Caco-2 (cell line): ENCODE measurements around the gene CAPZA2. TPM values are rescaled to one million over a fixed set of nuclear protein-coding genes. Genes with fewer than 3 reads are reported as not detected.
"Not testable (repeated sequence)": the region's sequence is repeated elsewhere in the genome, so short reads cannot be mapped to it uniquely, and the experiment has no call there.

Experiments used
- BruUV-seq: library from RNA; stranded (reverse); fragments of 400-500 nt; replicated peaks from 2 replicates; lab custom pipeline; 2021; lab: Mats Ljungman, UMichigan
- CTCF ChIA-PET: fragments of 300-600 bp; sonication (Branson Sonifier 250); formaldehyde crosslinking; loops from one replicate; lab custom pipeline; 2022; ENCODE audit warnings: antibody characterized with exemption; lab: Charles Lee
- POLR2A ChIA-PET: fragments of 300-600 bp; sonication (Branson Sonifier 250); formaldehyde crosslinking; loops from one replicate; lab custom pipeline; 2022; ENCODE audit warnings: antibody characterized with exemption; lab: Charles Lee
- DNase-seq, 2 experiments: peaks; one replicate each; pipeline versions ENCODE4 v3.0.0 to v3.0.0-alpha.2; 2020 to 2022
- H3K27me3 ChIP-seq: replicated peaks from 2 replicates; pipeline ENCODE4 v1.6.0; 2011; ENCODE audit warnings: low read length; ENCODE audit not compliant: control insufficient read depth, insufficient read depth
- H3K36me3 ChIP-seq: 2 replicates; pipeline ENCODE4 v1.5.1; 2011; ENCODE audit warnings: low read length; ENCODE audit not compliant: control insufficient read depth, insufficient read depth
- H3K4me1 ChIP-seq: fragments of 250-450 bp; sonication (Bioruptor Pico); 2 replicates; pipeline ENCODE4 v1.5.1; 2020; ENCODE audit warnings: mild to moderate bottlenecking
- H3K4me3 ChIP-seq: 2 replicates; pipeline ENCODE4 v1.5.1; 2011; ENCODE audit warnings: low read depth, mild to moderate bottlenecking, control low read depth, low read length
- H3K9me3 ChIP-seq: fragments of 250-450 bp; sonication (Bioruptor Pico); 2 replicates; pipeline ENCODE4 v1.5.1; 2020; ENCODE audit warnings: mild to moderate bottlenecking, moderate library complexity
- H3K27ac Mint-ChIP-seq: one replicate; pipeline ENCODE4 v1.8.0; 2022; ENCODE audit warnings: mixed read lengths; ENCODE audit not compliant: unreplicated experiment
- H3K27me3 Mint-ChIP-seq: one replicate; pipeline ENCODE4 v1.8.0; 2022; ENCODE audit warnings: mixed read lengths; ENCODE audit not compliant: insufficient read depth, unreplicated experiment
- H3K36me3 Mint-ChIP-seq: one replicate; pipeline ENCODE4 v1.8.0; 2022; ENCODE audit warnings: mild to moderate bottlenecking, mixed read lengths; ENCODE audit not compliant: insufficient read depth, unreplicated experiment
- H3K4me1 Mint-ChIP-seq: one replicate; pipeline ENCODE4 v1.8.0; 2022; ENCODE audit warnings: low read depth, mixed read lengths; ENCODE audit not compliant: unreplicated experiment
- H3K4me3 Mint-ChIP-seq: one replicate; pipeline ENCODE4 v1.8.0; 2022; ENCODE audit warnings: mild to moderate bottlenecking, moderate library complexity, mixed read lengths; ENCODE audit not compliant: unreplicated experiment
- H3K9me3 Mint-ChIP-seq: one replicate; pipeline ENCODE4 v1.8.0; 2022; ENCODE audit warnings: mixed read lengths; ENCODE audit not compliant: unreplicated experiment
- intact Hi-C: fragments of 100-400 bp; cut with micrococcal nuclease; formaldehyde crosslinking; loops from one replicate; pipeline ENCODE4 v1.10.0; 2022; ENCODE audit not compliant: unreplicated experiment
- total RNA-seq: library from RNA; stranded (reverse); gene quantifications from 2 replicates; pipeline ENCODE4 v1.2.3, GENCODE V29; 2022
- TF ChIP-seq, protein P1 (sequence below), 2 experiments: fragments of 200-600 bp in 1 of 2; IDR thresholded peaks; 1 replicate in 1 of 2; 2 replicates in 1 of 2; pipeline versions ENCODE4 v1.5.1 to v1.8.0; 2011 to 2022; ENCODE audit warnings: antibody characterized with exemption in 1 of 2, control low read depth in 1 of 2, inconsistent platforms in 1 of 2, low read depth in 1 of 2, low read length in 1 of 2, mild to moderate bottlenecking in 1 of 2, moderate library complexity in 1 of 2; ENCODE audit not compliant: insufficient read depth in 1 of 2, severe bottlenecking in 1 of 2, unreplicated experiment in 1 of 2

Gene CAPZA2
- total RNA-seq, 1 experiment from 2014 or later: 271 TPM

- Mint-ChIP-seq H3K27ac (no peak overlapping the region), H3K4me3 (no peak overlapping the region), H3K9me3 (no peaks in the 10 kb centered on the region), H3K36me3 (peaks cover 6% of the 10 kb centered on the region), H3K27me3 (no peaks in the 10 kb centered on the region), H3K4me1 (peaks cover 12% of the 10 kb centered on the region)
- H3K27me3 ChIP-seq: no peaks in the 10 kb centered on the region
- TF ChIP-seq, protein P1, sequence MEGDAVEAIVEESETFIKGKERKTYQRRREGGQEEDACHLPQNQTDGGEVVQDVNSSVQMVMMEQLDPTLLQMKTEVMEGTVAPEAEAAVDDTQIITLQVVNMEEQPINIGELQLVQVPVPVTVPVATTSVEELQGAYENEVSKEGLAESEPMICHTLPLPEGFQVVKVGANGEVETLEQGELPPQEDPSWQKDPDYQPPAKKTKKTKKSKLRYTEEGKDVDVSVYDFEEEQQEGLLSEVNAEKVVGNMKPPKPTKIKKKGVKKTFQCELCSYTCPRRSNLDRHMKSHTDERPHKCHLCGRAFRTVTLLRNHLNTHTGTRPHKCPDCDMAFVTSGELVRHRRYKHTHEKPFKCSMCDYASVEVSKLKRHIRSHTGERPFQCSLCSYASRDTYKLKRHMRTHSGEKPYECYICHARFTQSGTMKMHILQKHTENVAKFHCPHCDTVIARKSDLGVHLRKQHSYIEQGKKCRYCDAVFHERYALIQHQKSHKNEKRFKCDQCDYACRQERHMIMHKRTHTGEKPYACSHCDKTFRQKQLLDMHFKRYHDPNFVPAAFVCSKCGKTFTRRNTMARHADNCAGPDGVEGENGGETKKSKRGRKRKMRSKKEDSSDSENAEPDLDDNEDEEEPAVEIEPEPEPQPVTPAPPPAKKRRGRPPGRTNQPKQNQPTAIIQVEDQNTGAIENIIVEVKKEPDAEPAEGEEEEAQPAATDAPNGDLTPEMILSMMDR (IDR thresholded peaks at IDR 0.05; ENCODE audit: insufficient read depth in 1 of 2, low read depth in 1 of 2, low read length in 1 of 2, severe bottlenecking in 1 of 2, unreplicated experiment in 1 of 2): no peak
- no TSS peak for BruUV-seq
- H3K36me3 ChIP-seq: no peaks in the 10 kb centered on the region
- ChIA-PET CTCF (no interaction called here), POLR2A (no interaction called here)
- intact Hi-C loops: no loop called here
- no peaks in the 10 kb centered on the region for H3K9me3 ChIP-seq
- no peak overlapping the region for H3K4me3 ChIP-seq
- DNase-seq: no peak
- H3K4me1 ChIP-seq: peaks cover 27% of the 10 kb centered on the region
These were observed 47.3 kb upstream of the CAPZA2 start for GRCh38 chr7:116815041-116815440.

- DNase-seq: no peak
- POLR2A ChIA-PET: no interaction called here
- H3K27me3 Mint-ChIP-seq: no peaks in the 10 kb centered on the region
- H3K27ac Mint-ChIP-seq: no peak overlapping the region
- intact Hi-C loops: no loop called here
- Histone ChIP-seq H3K4me1 (0 out of 2 replicates have a peak, but pooled peaks cover 3% of the 10 kb centered on the region), H3K9me3 (no peaks in the 10 kb centered on the region), H3K4me3 (no peak overlapping the region), H3K27me3 (no peaks in the 10 kb centered on the region), H3K36me3 (no peaks in the 10 kb centered on the region)
- H3K9me3 Mint-ChIP-seq: peaks cover 10% of the 10 kb centered on the region
- no peaks in the 10 kb centered on the region for H3K36me3 Mint-ChIP-seq
- H3K4me1 Mint-ChIP-seq: no peaks in the 10 kb centered on the region
- no TSS peak for BruUV-seq
- CTCF ChIA-PET: no interaction called here
- H3K4me3 Mint-ChIP-seq: no peak overlapping the region
- TF ChIP-seq, protein P1 (IDR thresholded peaks at IDR 0.05; ENCODE audit: insufficient read depth in 1 of 2, low read depth in 1 of 2, low read length in 1 of 2, severe bottlenecking in 1 of 2, unreplicated experiment in 1 of 2): no peak
These were observed 42.2 kb upstream of the CAPZA2 start for GRCh38 chr7:116820149-116820548.

GRCh38 chr7:116821647-116822046 is 40.7 kb upstream of the CAPZA2 start:
- BruUV-seq, H3K27ac Mint-ChIP-seq, H3K27me3 Mint-ChIP-seq, H3K27me3 ChIP-seq, H3K4me3 Mint-ChIP-seq, POLR2A ChIA-PET, DNase-seq, intact Hi-C loops, H3K36me3 ChIP-seq, H3K4me1 Mint-ChIP-seq, H3K4me1 ChIP-seq, H3K36me3 Mint-ChIP-seq, CTCF ChIA-PET, H3K9me3 ChIP-seq, H3K4me3 ChIP-seq: not testable (repeated sequence)
- H3K9me3 Mint-ChIP-seq: peaks cover 10% of the 10 kb centered on the region

- H3K4me1 Mint-ChIP-seq: no peaks in the 10 kb centered on the region
- no peak for DNase-seq
- ChIA-PET CTCF (no interaction called here), POLR2A (no interaction called here)
- H3K27ac Mint-ChIP-seq: no peak overlapping the region
- H3K27me3 Mint-ChIP-seq: no peaks in the 10 kb centered on the region
- no peaks in the 10 kb centered on the region for H3K9me3 ChIP-seq
- no peaks in the 10 kb centered on the region for H3K36me3 ChIP-seq
- intact Hi-C loops: no loop called here
- H3K9me3 Mint-ChIP-seq: peaks cover 10% of the 10 kb centered on the region
- TF ChIP-seq, protein P1 (IDR thresholded peaks at IDR 0.05; ENCODE audit: insufficient read depth in 1 of 2, low read depth in 1 of 2, low read length in 1 of 2, severe bottlenecking in 1 of 2, unreplicated experiment in 1 of 2): no peak
- no peak overlapping the region for H3K4me3 ChIP-seq
- H3K4me3 Mint-ChIP-seq: no peak overlapping the region
- BruUV-seq: no TSS peak
- H3K4me1 ChIP-seq: no peaks in the 10 kb centered on the region
- H3K27me3 ChIP-seq: no peaks in the 10 kb centered on the region
- H3K36me3 Mint-ChIP-seq: no peaks in the 10 kb centered on the region
These were observed 37.9 kb upstream of the CAPZA2 start for GRCh38 chr7:116824449-116824848.
